Measurements from ENCODE around the gene AGAP1. TPM values are rescaled to one million over a fixed set of nuclear protein-coding genes. Genes with fewer than 3 reads are reported as not detected.

AGAP1 gene
- total RNA-seq, 6 experiments from 2014 or later, result 8.1 to 11.2 (median 9.8) TPM

- Histone ChIP-seq H3K27ac (no peak overlapping the region), H3K4me1 (no peaks in the 10 kb centered on the region), H3K9me3 (no peaks in the 10 kb centered on the region), H3K27me3 (no peaks in the 10 kb centered on the region), H3K36me3 (no peaks in the 10 kb centered on the region), H3K4me3 (no peak overlapping the region)
- WGBS (ENCODE audit: insufficient coverage, low coverage, low lambda C conversion rate, missing lambda C conversion rate), result 48% methylated on average over 7 of the region's 11 CpGs
- intact Hi-C loops (cut with DNase I), result no loop called here
- no peak for ATAC-seq
- TF ChIP-seq POLR2A (IDR thresholded peaks at IDR 0.05) (no peak), CTCF (IDR thresholded peaks at IDR 0.05) (no peak)
- DNase-seq, result peak in 1 of 3 donors; percentile 14
Measured at GRCh38 chr2:235566415-235566814, 72.6 kb downstream of the AGAP1 start.

GRCh38 chr2:235566931-235567495 lies 73.2 kb downstream of the AGAP1 start:
- peak in 1 of 3 donors; percentile 41 for DNase-seq
- TF ChIP-seq POLR2A (IDR thresholded peaks at IDR 0.05) (no peak), CTCF (IDR thresholded peaks at IDR 0.05) (no peak)
- no peaks in the 10 kb centered on the region for H3K4me1 ChIP-seq
- intact Hi-C loops (cut with DNase I), result no loop called here
- 54% methylated on average over 2 of the region's 10 CpGs for WGBS (ENCODE audit: insufficient coverage, low coverage, low lambda C conversion rate, missing lambda C conversion rate)
- H3K27ac ChIP-seq, result no peak overlapping the region
- no peaks in the 10 kb centered on the region for H3K9me3 ChIP-seq
- H3K36me3 ChIP-seq, result no peaks in the 10 kb centered on the region
- no peak for ATAC-seq
- no peaks in the 10 kb centered on the region for H3K27me3 ChIP-seq
- no peak overlapping the region for H3K4me3 ChIP-seq

GRCh38 chr2:235567842-235568241 lies 74.0 kb downstream of the AGAP1 start:
- no peak for TF ChIP-seq CTCF (IDR thresholded peaks at IDR 0.05)
- no peak for TF ChIP-seq POLR2A (IDR thresholded peaks at IDR 0.05)
- no peak for DNase-seq
- Histone ChIP-seq H3K27me3 (no peaks in the 10 kb centered on the region), H3K36me3 (no peaks in the 10 kb centered on the region), H3K4me1 (no peaks in the 10 kb centered on the region), H3K4me3 (no peak overlapping the region), H3K27ac (no peak overlapping the region), H3K9me3 (no peaks in the 10 kb centered on the region)
- intact Hi-C loops (cut with DNase I), result no loop called here
- ATAC-seq, result peak in 1 of 4 donors; percentile 30
- no CpG with 5 or more reads among the region's 5 CpGs for whole genome bisulfite sequencing (ENCODE audit: insufficient coverage, low coverage, low lambda C conversion rate, missing lambda C conversion rate)

- WGBS (ENCODE audit: insufficient coverage, low coverage, low lambda C conversion rate, missing lambda C conversion rate), result 68% methylated on average over 9 of the region's 9 CpGs
- no peak for ATAC-seq
Measured at GRCh38 chr2:235568431-235568830, 74.6 kb downstream of the AGAP1 start.

More at GRCh38 chr2:235568431-235568830, 74.6 kb downstream of the AGAP1 start:
- Histone ChIP-seq H3K4me1 (no peaks in the 10 kb centered on the region), H3K4me3 (no peak overlapping the region), H3K9me3 (no peaks in the 10 kb centered on the region), H3K27me3 (no peaks in the 10 kb centered on the region), H3K36me3 (no peaks in the 10 kb centered on the region), H3K27ac (no peak overlapping the region)
- intact Hi-C loops (cut with DNase I), result no loop called here
- TF ChIP-seq POLR2A (IDR thresholded peaks at IDR 0.05) (no peak), CTCF (IDR thresholded peaks at IDR 0.05) (no peak)
- DNase-seq, result no peak

All from right lobe of liver (tissue), 6 donors.